Bone marrow (tissue), 2 donors: Measurements from ENCODE around the gene KRTAP12-1.
"Not testable (repeated sequence)": the region's sequence is repeated elsewhere in the genome, so short reads cannot be mapped to it uniquely, and the experiment has no call there.

Experiments
- DNase-seq, 2 donors: peaks; one replicate each; lab custom pipeline; 2025; lab: John Stamatoyannopoulos, UW

KRTAP12-1 gene

DNA sequence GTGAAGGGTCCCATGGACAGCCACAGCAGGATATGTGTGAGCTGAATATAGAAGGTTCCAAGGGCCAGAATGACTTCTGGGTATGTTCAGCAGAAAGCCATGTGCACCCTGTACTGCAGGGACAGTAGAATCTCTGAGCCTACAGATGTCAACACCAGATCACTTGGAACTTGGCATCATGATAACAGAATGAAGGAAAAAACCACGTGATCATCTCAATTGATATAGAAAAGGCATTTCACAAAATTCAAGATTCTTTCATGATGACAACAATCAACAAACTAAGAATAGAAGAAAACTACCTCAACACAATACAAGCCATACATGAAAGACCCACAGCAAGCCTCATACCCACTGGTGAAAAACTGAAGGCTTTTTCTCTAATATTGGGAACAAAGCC, 14.4 kb downstream of the KRTAP12-1 start:
- DNase-seq = no peak

DNA sequence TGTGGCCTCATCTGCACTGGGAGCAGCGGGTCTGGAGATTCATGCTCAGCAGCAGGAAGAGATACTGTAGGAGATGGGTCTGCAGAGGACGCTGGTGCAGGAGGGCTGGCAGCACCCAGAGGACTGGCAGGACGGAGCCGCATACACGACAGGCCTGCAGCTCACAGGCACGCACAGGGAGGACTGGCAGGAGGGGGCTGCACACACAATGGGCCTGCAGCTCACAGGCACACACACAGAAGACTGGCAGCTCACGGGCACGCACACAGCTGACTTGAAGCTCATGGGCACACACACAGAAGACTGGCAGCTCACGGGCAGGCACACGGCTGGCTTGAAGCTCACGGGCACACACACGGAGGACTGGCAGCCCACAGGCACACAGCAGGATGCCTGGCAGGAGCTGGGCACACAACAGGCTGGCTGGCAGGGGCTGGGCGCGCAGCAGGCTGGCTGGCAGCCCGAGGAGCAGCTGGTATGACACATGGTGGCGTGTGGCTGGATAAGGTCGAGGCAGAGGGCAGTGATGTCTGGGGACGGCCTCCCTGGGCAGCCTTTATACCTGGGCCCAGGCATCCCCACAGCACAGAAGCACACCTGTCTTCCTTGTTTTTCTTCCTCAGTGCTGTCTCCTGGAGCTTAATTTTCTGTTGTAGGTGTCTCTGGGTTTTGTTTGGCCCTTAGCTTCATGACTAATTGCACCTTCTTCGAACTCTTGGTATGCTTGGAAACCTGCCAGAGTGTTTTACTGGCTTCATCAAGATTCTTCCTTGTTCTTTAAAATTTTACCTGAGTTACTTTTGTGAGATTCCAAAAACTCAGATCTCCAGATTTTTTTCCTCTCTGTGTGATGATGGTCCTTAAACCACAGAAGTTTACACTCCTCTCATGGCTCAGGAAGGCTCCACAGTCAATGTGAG, 15.3 kb downstream of the KRTAP12-1 start, which contains the start of gene KRTAP12-2:
Gene KRTAP12-2, minus strand, starts transcription at position 527 of the 920 bp plus-strand sequence. Its CDS starts 41 bp downstream, at position 486.
- DNase-seq = no peak

DNA sequence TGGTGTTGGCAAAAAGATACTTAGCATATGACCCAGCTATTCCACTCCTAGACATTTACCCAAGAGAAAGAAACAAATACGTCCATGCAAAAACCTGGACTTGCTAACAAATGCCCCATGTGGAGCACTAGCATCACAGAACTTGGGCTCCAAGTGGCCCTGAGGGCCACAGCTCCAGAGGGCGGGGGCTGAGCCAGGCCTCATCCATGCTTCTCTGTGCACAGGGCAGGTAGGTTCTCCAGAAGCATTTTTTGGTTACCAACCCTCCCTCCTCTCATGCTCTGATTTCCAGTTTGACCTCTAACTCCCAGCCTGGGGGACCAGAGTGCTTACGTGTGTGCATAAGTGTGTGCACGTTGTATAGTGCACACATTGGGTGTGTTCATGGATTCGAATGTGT, 17.3 kb downstream of the KRTAP12-1 start:
- DNase-seq = no peak

DNA sequence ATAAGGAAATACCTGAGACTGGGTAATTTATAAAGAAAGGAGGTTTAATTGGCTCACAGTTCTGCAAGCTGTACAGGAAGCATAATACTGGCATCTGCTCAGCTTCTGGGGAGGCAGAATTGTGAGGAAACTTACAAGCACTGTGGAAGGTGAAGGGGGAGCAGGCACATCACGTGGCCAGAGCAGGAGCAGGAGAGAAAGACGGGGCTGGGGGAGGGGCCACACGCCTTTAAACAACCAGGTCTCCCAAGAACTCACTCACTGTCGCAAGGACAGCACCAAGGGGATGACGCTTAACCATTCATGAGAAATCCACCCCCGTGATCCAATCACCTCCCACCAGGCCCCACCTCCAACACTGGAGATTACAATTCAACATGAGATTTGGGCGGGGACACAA, 20.4 kb downstream of the KRTAP12-1 start:
- DNase-seq = not testable (repeated sequence)

DNA sequence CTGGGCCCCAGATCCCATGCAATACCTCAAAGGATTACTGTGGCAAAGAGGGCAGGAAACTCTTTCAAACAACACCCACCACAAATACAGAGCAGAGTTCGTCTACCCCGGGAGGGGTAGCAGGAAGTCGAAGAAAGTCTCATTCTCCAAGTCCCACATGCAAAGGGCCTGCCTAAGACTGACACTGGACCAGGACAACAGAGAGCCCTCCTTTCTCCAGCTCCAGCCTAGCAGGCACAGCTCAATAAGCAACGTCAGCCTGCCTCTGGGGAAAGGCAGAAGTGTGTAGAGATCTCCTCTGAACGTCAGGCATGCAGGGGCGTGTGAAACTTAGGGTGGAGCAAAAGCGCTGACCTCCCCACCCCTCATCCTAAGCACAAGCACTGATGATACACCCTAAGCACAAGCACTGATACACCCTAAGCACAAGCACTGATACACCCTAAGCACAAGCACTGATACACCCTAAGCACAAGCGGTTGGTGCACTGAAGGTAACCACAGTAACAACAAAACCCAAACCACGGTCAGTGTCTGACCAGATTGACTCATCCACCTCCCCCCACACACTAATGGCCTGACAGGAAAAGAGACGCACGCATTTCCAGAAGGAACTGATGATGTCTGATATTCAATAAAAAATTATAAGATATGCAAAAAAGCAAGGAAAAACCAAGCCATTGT, 22.9 kb downstream of the KRTAP12-1 start:
- no peak for DNase-seq

DNA sequence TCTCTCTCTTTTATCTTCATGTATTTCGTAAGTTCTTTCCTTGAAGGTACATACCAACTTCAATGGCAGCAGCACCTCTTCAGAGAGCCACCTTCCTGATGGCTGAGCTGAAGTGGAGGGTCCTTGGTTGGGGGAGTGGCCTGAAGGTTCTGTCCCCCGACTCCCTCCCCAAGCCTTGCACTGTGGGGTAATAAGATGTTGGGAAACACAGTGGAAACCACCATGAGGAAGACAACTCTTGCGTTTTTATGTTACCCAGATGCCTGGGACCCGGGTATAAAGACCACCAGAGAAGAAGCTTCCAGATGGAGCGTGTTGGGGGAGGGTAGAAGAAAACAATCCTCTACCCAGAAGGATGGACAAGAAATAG, 23.4 kb downstream of the KRTAP12-1 start:
- DNase-seq = no peak

DNA sequence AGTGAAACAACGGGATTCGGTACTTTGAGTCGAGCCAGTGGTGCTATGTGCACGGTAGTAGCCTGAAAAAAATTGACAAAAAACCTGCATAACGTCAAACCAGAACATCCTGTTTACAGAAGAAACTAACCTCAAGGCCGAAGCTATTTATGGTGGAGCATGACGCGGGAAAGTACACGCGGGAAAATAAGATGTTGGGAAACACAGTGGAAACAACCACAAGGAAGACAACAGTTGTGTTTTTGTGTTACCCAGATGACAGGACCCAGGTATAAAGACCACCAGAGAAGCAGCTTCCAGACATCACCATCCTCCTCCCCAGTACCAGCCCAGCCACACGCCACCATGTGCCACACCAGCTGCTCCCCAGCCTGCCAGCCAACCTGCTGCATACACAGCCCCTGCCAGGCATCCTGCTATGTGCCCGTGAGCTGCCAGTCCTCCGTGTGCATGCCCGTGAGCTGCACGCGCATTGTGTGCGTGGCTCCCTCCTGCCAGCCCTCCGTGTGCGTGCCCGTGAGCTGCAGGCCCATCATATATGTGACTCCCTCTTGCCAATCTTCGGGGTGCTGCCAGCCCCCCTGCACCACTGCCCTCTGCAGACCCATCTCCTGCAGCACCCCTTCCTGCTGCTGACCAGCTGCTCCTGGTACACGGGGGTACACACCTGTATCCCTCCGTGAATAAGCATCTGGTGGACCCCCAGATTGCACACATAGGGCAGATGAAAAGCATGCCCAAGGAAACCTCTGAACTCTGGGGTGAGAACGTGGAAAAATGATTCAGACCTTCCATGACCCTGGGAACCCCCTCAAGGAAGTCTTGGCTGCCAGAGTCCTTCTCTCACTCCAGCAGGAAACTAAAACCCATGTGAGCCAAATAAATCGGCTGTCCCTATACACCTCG, 24.1 kb downstream of the KRTAP12-1 start, which contains the start of gene KRTAP12-3:
Gene KRTAP12-3, plus strand, starts transcription at position 298 of the 906 bp plus-strand sequence. Its CDS starts 48 bp downstream, at position 346.
- no peak for DNase-seq

DNA sequence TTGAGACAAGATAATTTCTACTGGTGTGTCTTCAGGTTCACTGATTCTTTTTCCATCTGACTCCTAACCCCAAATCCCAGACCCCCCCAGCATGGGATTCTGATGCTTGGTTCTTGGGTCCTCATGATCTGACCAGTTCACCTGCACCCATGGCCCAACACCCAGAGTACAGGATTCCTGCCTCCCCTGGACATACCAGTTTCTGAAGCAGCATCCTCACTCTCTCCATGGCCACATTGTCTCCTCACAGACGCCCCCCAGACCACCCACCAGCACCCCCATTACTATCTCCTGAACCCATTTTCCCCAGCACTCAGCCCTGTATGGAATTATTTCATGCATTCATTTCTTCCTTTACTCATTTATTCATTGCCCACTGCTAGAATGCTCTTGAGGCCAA, 25.1 kb downstream of the KRTAP12-1 start:
- no peak for DNase-seq

DNA sequence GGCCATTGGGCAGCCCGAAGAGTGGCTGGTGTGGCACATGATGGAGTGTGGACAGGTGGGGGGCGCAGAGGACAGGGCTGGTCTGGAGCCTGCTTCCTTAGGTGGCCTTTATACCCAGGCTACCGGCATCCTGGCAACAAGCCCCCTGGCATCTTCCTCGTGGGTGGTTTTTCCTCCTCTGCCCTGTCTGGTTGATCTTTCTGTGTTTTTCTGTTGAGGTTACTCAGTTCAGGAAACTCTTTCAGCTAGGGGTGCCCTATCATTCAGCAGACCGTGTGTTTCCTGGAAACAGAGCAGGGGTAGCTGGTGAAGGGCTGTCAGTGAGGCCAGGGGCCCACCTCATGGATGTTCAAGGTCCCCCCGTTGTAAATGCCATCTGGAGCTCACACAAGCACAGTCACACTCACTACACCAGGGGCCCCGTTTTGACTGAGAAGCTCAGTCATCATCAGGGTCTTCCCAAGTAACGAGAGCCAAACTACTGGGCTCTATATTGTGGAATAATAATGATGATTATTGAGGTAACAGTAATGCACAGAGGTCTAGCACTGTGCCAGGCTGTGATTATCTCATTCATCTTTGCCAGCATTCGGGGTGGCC, 27.3 kb downstream of the KRTAP12-1 start, which contains the start of gene KRTAP12-4:
Gene KRTAP12-4, minus strand, starts transcription at position 84 of the 600 bp plus-strand sequence. Its CDS starts 45 bp downstream, at position 39.
- DNase-seq = no peak

DNA sequence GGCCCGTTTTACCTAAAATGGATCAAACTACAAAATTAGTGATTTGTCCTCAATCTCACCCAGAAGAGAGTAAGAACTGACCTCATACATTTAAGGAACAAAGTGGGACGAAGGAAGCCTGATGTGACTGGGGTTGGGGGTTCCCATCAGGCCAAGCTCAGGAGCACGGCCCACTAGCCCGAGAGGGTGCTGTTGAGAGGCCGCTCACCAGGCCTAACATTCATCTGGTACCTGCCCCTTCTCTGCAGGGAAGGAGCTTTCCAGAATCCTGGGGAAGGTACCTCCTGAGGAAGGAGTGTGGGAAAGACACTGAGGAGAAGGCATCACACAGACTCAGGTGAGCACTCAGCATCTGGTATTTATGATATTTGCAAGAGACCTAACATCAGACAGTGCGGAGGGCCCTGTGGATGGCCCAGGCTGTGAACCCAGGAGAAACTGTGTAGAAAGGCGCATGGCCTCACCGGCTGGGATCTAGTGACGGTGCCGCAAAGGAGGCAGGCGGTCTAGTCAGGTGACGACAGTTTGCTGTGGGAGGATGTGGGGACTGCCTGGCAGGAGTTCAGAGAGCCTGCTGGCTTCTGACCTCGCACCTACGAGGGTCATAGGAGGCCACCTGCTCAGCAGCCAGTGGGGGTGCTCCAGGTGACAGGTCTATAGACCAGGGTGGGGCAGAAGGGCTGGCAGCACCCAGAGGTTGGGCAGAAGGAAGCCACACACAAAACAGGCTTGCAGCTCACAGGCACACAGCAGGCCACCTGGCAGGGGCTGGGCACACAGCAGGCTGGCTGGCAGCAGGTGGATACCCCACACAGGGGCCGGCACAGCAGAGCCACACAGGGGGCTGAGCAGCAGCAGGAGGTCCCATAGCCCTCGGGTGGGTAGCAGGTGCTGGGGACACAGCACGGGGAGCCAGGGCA, 28.0 kb downstream of the KRTAP12-1 start:
- DNase-seq = no peak

DNA sequence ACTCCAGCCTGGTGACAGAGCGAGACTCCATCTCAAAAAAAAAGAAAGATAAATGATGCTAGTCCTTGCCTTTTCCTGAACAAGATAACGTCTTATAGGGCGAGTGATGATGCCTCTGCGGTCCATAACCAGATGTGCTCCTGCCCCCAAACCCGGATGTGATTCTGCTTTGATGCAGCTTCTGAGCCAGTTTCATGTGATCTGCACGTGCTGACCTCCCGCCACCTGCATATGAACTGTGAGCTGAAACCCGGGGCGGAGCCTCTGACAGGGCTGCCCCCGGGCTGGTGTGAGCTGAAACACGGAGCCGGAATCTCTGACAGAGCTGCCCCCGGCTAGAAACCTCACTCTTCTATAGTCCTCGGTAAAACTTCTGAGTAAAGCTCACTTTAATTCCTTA, 28.8 kb downstream of the KRTAP12-1 start:
- DNase-seq = no peak

DNA sequence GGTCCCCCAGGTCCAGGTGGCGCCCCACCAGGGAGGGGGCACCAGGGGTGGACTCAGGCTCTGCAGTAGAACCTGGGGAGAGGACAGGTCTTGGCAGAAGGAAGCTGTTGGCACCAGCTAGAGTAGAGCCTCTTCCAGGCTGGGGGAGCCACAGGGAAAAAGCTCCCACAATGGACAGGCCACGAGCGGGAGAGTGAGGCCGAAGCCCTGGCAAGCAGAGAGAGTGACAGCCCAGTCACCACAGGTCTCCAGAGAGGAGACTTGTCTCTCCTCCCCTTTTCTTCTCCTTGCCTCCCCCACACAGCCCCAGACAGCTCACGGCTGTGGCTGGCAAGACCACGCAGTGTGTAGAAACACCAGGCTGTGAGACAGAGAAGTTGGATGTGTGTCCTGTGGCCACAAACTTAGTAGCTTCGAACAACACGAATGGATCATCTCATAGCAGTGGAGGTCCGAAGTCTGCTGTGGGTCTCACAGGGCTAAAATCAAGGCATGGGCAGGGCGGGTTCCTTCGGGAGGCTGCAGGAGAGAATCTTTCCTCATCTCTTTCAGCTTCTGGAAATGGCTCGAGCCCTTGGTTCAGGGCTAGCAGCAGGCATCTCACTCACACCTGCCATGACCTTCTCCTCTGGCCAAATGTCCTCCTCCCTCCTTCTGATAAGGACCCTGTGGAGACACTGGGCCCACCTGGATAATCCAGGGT, 30.8 kb downstream of the KRTAP12-1 start:
- DNase-seq = no peak

DNA sequence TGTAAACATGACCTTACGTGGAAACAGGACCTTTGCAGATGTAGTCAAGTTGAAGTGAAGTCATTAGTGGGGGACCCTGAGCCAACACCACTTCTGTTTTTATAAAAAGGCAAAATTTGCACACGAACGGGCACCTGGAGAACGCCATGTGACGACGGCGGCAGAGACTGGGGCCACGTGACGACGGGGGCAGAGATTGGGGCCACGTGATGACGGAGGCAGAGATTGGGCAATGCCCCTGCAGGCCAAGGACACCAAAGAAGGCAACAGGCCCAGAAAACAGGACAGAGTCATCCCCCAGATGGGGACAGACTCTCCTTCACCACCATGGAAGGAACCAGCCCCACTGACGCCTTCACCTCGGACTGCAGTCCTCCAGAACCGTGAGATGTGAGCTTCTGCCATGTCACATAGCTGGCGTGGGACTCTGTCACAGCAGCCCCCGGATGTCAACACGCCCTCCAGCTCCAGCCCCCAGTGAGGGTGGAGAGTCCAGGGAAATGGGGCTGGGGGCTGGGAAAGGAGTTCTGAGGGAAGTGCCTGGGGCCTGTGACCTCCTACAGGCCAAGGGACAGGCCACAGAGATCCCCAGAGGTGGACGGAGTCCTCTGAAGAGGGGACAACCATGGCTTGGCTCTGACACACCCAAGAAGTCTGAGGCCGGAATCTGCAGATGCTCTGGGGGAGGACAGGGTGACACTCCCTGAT, 31.5 kb downstream of the KRTAP12-1 start:
- DNase-seq = no peak

DNA sequence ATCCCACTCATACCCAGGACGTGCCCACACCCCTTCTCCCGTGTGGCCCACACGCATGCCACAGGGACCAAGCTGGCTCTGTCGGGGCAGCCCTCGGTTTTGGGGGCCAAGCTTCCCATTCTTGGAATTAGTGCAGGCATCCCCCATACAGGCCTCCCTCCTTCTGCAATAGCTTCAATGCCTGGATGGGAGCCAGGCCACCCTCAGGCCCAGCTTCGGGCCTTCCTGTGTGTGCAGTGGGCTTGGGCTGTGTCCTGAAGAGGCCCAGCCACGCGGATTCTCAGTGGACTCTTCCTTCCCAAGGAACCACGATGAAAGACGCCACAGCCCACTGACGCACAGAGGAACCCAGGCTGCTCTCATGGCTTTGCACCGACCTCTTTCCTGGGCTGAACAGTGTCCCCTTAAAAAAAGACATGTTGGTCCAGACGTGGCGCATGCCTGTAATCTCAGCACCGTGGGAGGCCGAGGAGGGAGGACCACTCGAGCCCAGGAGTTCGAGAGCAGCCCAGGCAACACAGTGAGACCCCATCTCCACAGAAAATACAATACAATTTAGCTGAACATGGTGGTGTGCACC, 32.4 kb downstream of the KRTAP12-1 start:
- no peak for DNase-seq

DNA sequence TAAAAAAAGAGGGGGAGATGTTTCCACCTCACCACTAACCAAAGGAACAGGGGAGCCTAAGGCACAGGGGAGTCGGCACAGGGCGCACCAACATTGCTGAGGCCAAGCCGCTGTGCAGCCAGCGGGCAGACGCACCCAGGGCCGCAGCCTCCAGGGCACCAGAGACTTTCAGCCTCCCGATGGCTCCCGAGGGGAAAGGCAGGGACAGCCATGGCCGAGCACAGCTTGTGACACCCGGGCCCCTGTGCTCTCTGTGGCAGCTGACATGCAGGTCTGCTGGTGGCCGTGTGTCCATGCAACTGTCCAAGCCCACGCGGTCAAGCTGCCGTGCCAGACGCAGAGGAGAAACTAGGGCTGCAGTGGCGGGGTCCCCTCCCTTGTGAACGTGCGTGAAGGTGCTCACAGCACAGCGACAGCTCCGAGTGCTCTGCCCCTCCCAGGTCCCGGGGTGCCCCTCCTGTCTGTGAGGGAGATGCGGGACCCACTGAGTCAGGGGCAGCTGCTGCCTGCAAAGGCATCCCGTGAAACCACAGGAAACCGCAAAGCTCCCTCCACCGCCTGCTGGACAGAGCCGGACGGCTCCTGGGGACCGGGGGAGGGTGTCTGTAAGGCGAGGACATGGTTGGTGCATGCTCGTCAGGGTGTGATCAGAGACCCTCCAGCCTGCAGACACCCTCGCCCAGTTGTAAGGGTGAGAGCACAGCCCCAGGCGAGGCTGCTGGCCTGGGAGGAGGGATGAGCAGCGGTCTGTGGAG, 33.2 kb downstream of the KRTAP12-1 start:
- DNase-seq = no peak

DNA sequence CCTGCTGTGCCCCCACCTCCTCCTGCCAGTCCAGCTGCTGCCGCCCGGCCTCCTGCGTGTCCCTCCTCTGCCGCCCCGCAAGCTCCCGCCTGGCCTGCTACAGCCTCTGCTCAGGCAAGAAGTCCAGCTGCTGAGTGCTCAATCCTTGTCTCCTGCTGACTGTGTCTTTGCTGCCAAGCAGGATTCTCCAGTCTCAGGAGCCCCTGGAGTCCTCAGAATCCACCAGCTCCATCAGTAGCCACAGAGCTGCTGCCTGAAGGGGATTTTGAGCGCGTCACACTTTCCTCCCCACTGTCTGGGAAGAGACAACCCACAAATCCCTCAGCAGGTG, 34.8 kb downstream of the KRTAP12-1 start:
- DNase-seq = no peak

DNA sequence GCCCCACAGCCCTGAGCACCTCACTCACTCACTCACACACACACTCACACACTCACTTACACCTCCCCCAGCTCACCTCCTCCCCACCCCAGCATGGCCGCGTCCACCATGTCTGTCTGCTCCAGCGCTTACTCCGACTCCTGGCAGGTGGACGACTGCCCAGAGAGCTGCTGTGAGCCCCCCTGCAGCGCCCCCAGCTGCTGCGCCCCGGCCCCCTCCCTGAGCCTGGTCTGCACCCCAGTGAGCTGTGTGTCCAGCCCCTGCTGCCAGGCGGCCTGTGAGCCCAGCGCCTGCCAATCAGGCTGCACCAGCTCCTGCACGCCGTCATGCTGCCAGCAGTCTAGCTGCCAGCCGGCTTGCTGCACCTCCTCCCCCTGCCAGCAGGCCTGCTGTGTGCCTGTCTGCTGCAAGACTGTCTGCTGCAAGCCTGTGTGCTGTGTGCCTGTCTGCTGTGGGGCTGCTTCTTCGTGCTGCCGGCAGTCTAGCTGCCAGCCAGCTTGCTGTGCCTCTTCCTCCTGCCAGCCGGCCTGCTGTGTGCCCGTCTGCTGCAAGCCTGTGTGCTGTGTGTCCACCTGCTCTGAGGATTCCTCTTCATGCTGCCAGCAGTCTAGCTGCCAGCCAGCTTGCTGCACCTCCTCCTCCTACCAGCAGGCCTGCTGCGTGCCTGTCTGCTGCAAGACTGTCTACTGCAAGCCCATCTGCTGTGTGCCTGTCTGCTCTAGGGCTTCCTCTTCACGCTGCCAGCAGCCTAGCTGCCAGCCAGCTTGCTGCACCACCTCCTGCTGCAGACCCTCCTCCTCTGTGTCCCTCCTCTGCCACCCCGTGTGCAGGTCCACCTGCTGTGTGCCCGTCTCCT, 35.4 kb downstream of the KRTAP12-1 start, which contains the start of gene KRTAP10-11:
Gene KRTAP10-11, plus strand, starts transcription at position 49 of the 856 bp plus-strand sequence. Its CDS starts 45 bp downstream, at position 94.
- not testable (repeated sequence) for DNase-seq
